IMR-90 (cell line): ENCODE results near the gene AKNA. TPM values are rescaled to one million over a fixed set of nuclear protein-coding genes. Genes with fewer than 3 reads are reported as not detected.

Experiments used
- ATAC-seq: fragments of 200-7000 bp; cut with Tn5 transposase; 2 replicates; pipeline ENCODE4 v1.9.1; 2020; ENCODE audit warnings: low read depth, mild to moderate bottlenecking, moderate library complexity
- BruUV-seq: library from RNA; stranded (reverse); fragments of 400-500 nt; replicated peaks from 2 replicates; lab custom pipeline; 2021; lab: Mats Ljungman, UMichigan
- CTCF ChIA-PET: fragments of 300-600 bp; formaldehyde crosslinking; extraction: SDS; loops from one replicate; lab custom pipeline; 2021; ENCODE audit warnings: antibody characterized with exemption; lab: Yijun Ruan, JAX
- POLR2A ChIA-PET: fragments of 300-600 bp; sonication (Branson Sonifier 250); formaldehyde crosslinking; loops from one replicate; lab custom pipeline; 2022; ENCODE audit warnings: antibody characterized with exemption; ENCODE audit not compliant: unreplicated experiment; lab: Charles Lee
- DNase-seq: peaks from one replicate; pipeline ENCODE4 v3.0.0; 2013
- H2AFZ ChIP-seq: replicated peaks from 2 replicates; pipeline ENCODE3; 2013; ENCODE audit warnings: low read length, mild to moderate bottlenecking; ENCODE audit not compliant: poor library complexity
- H2AK5ac ChIP-seq: 2 replicates; pipeline ENCODE4 v1.6.1; 2013; ENCODE audit warnings: low read depth, low read length, inconsistent platforms
- H2AK9ac ChIP-seq: replicated peaks from 2 replicates; pipeline ENCODE3; 2013; ENCODE audit warnings: mild to moderate bottlenecking, low read depth, low read length, moderate library complexity; ENCODE audit not compliant: poor library complexity
- H2BK120ac ChIP-seq: 2 replicates; pipeline ENCODE4 v1.6.1; 2013; ENCODE audit warnings: low read depth, low read length, inconsistent platforms
- H2BK15ac ChIP-seq: 3 replicates; pipeline ENCODE4 v1.6.1; 2013; ENCODE audit warnings: low read depth, low read length, inconsistent platforms
- H2BK20ac ChIP-seq: 2 replicates; pipeline ENCODE4 v1.6.1; 2013; ENCODE audit warnings: low read depth, mild to moderate bottlenecking, inconsistent platforms, low read length, moderate library complexity
- H2BK5ac ChIP-seq: 2 replicates; pipeline ENCODE4 v1.6.1; 2013; ENCODE audit warnings: mild to moderate bottlenecking, low read depth, low read length, inconsistent platforms; ENCODE audit not compliant: poor library complexity, severe bottlenecking
- H3K14ac ChIP-seq: replicated peaks from 2 replicates; pipeline ENCODE4 v1.6.1; 2013; ENCODE audit warnings: low read depth, low read length, inconsistent platforms
- H3K18ac ChIP-seq: 2 replicates; pipeline ENCODE4 v1.6.1; 2013; ENCODE audit warnings: low read depth, low read length, control low read depth
- H3K23ac ChIP-seq: 2 replicates; pipeline ENCODE4 v1.6.1; 2013; ENCODE audit warnings: low read depth, low read length, inconsistent platforms
- H3K27ac ChIP-seq: 2 replicates; pipeline ENCODE4 v1.5.1; 2013; ENCODE audit warnings: mild to moderate bottlenecking, control low read depth, low read length; ENCODE audit not compliant: insufficient read depth
- H3K27me3 ChIP-seq: 2 replicates; pipeline ENCODE4 v1.6.1; 2013; ENCODE audit warnings: low read length; ENCODE audit not compliant: control insufficient read depth, insufficient read depth
- H3K36me3 ChIP-seq: 2 replicates; pipeline ENCODE4 v1.6.1; 2013; ENCODE audit warnings: low read length, mixed read lengths; ENCODE audit not compliant: control insufficient read depth, insufficient read depth
- H3K4ac ChIP-seq: 2 replicates; pipeline ENCODE4 v1.6.1; 2013; ENCODE audit warnings: low read depth, low read length, inconsistent platforms
- H3K4me1 ChIP-seq: 2 replicates; pipeline ENCODE4 v1.6.1; 2013; ENCODE audit warnings: low read length, mixed read lengths; ENCODE audit not compliant: control insufficient read depth, insufficient read depth
- H3K4me2 ChIP-seq: 2 replicates; pipeline ENCODE4 v1.6.1; 2013; ENCODE audit warnings: low read depth, mild to moderate bottlenecking, control low read depth, low read length, moderate library complexity
- H3K4me3 ChIP-seq: 2 replicates; pipeline ENCODE4 v1.5.1; 2013; ENCODE audit warnings: low read depth, mild to moderate bottlenecking, control low read depth, low read length, moderate library complexity; ENCODE audit not compliant: insufficient read depth
- H3K56ac ChIP-seq: 2 replicates; pipeline ENCODE4 v1.6.1; 2013; ENCODE audit warnings: low read length, inconsistent platforms; ENCODE audit not compliant: insufficient read depth; ENCODE audit errors: extremely low read depth
- H3K79me1 ChIP-seq, 2 experiments: 2 replicates each; pipeline ENCODE4 v1.6.1; 2013; ENCODE audit warnings: low read length in 2 of 2, inconsistent platforms in 1 of 2, low read depth in 1 of 2
- H3K9ac ChIP-seq: 2 replicates; pipeline ENCODE4 v1.6.1; 2013; ENCODE audit warnings: low read depth, low read length, control low read depth
- H3K9me1 ChIP-seq: 2 replicates; pipeline ENCODE4 v1.6.1; 2013; ENCODE audit warnings: low read length, inconsistent platforms; ENCODE audit not compliant: insufficient read depth
- H3K9me3 ChIP-seq: 2 replicates; pipeline ENCODE4 v1.6.1; 2013; ENCODE audit warnings: low read length; ENCODE audit not compliant: control insufficient read depth, insufficient read depth
- H4K20me1 ChIP-seq: 2 replicates; pipeline ENCODE4 v1.6.1; 2013; ENCODE audit warnings: low read length, inconsistent platforms; ENCODE audit not compliant: insufficient read depth
- H4K5ac ChIP-seq: 2 replicates; pipeline ENCODE4 v1.6.1; 2013; ENCODE audit warnings: mild to moderate bottlenecking, low read depth, low read length, control low read depth
- H4K8ac ChIP-seq, 2 experiments: 2 replicates each; pipeline ENCODE4 v1.6.1; 2013; ENCODE audit warnings: low read depth in 2 of 2, low read length in 2 of 2, control low read depth in 1 of 2, inconsistent platforms in 1 of 2
- H4K91ac ChIP-seq: 2 replicates; pipeline ENCODE4 v1.6.1; 2013; ENCODE audit warnings: low read depth, low read length, inconsistent platforms; ENCODE audit not compliant: insufficient read depth
- CEBPB ChIP-seq: IDR thresholded peaks from 2 replicates; pipeline ENCODE4 v1.6.1; 2012; ENCODE audit warnings: low read depth, low read length, improper control_type of control experiment
- FOS ChIP-seq: fragments of 150-350 bp; IDR thresholded peaks from 2 replicates; pipeline ENCODE4 v1.6.1; 2016; ENCODE audit warnings: low read depth, low read length
- RAD21 ChIP-seq: IDR thresholded peaks from 2 replicates; pipeline ENCODE4 v1.6.1; 2012; ENCODE audit warnings: low read length, improper control_type of control experiment
- WGBS, 2 experiments: methylation state at CpG; one replicate each; pipeline versions ENCODE4 v1.1.5 to v1.1.7; 2013; ENCODE audit warnings: missing lambda C conversion rate in 2 of 2; ENCODE audit not compliant: insufficient read length in 1 of 2; ENCODE audit errors: extremely low coverage in 2 of 2; 5-methylcytosine and 5-hydroxymethylcytosine counted together
- dilution Hi-C: fragments of 300-500 bp; cut with HindIII; formaldehyde crosslinking; loops from one replicate; pipeline ENCODE4 v1.14.3; 2018; ENCODE audit warnings: low sequenced_read_pairs; ENCODE audit not compliant: unreplicated experiment
- in situ Hi-C: fragments of 300-500 bp; cut with MboI; formaldehyde crosslinking; loops from 3 replicates; pipeline ENCODE4 v1.14.3; 2019; ENCODE audit warnings: low sequenced_read_pairs, inconsistent platforms, mixed read lengths
- intact Hi-C: fragments of 100-400 bp; cut with micrococcal nuclease; formaldehyde crosslinking; loops from 2 replicates; pipeline ENCODE4 v1.10.0; 2022
- polyA plus RNA-seq, 3 experiments: library from polyadenylated mRNA; depleted of rRNA; stranded (reverse); fragments of >200 nt; gene quantifications; 2 replicates each; pipeline ENCODE4 v1.2.3, GENCODE V29; 2012; ENCODE audit warnings: low replicate concordance in 1 of 3
- total RNA-seq: library from RNA; depleted of rRNA; stranded (reverse); fragments of >200 nt; gene quantifications from 2 replicates; pipeline ENCODE4 v1.2.3, GENCODE V29; 2012
- TF ChIP-seq, protein P1 (sequence below): conservative IDR thresholded peaks from 2 replicates; pipeline ENCODE4 v1.5.1; 2012; ENCODE audit warnings: mild to moderate bottlenecking, low read depth, low read length, improper control_type of control experiment

The AKNA gene
- total and polyA plus RNA-seq, 2 of the 4 experiments (the other 2 are of a cell fraction) = 2.7 to 7.3 TPM

DNA sequence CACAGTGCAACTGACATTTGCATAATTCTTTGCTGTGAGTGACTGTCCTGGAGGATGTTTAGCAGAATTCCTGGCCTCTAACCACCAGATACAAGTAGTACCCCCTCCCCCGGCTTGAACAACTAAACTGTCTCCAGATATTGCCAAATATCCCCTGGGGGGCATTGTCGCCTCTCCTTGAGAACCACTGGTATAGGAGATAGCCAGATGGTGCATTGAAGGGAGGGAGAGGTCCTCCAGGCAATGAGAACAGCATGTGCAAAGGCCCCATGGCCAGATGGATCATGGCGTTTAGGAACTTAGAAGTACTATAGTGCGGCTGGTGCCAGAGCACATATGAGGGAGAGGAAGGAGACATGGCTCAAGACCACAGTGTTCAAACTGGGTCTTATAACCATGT, 83.8 kb downstream of the AKNA start:
- no peak overlapping the region for H3K14ac ChIP-seq
- H4K8ac ChIP-seq = no peak overlapping the region
- H2BK15ac ChIP-seq = no peak overlapping the region
- no peaks in the 10 kb centered on the region for H3K9me1 ChIP-seq
- dilution Hi-C loops = no loop called here
- no peak overlapping the region for H3K9ac ChIP-seq
- no peak for ATAC-seq
- no peak overlapping the region for H3K23ac ChIP-seq
- no peaks in the 10 kb centered on the region for H3K79me1 ChIP-seq
- peaks cover 3% of the 10 kb centered on the region; the same call in 1 of the 2 replicates for H3K4me1 ChIP-seq
- in situ Hi-C loops = no loop called here
- no peak overlapping the region for H3K18ac ChIP-seq
- no peak overlapping the region for H2BK5ac ChIP-seq
- ChIA-PET POLR2A (no interaction called here), CTCF (interaction anchor here (1.1 kb wide), 1 partner anchor 196 kb away, joined by 3 read pairs; no protein-coding TSS in a partner anchor)
- H3K4me2 ChIP-seq = no peak overlapping the region
- no peak overlapping the region for H3K27ac ChIP-seq
- no peaks in the 10 kb centered on the region for H4K20me1 ChIP-seq
- H2BK120ac ChIP-seq = no peak overlapping the region
- H2BK20ac ChIP-seq = no peak overlapping the region
- no peak overlapping the region for H3K56ac ChIP-seq
- intact Hi-C loops = no loop called here
- DNase-seq = no peak
- TF ChIP-seq CEBPB = no peak
- TF ChIP-seq, protein P1, sequence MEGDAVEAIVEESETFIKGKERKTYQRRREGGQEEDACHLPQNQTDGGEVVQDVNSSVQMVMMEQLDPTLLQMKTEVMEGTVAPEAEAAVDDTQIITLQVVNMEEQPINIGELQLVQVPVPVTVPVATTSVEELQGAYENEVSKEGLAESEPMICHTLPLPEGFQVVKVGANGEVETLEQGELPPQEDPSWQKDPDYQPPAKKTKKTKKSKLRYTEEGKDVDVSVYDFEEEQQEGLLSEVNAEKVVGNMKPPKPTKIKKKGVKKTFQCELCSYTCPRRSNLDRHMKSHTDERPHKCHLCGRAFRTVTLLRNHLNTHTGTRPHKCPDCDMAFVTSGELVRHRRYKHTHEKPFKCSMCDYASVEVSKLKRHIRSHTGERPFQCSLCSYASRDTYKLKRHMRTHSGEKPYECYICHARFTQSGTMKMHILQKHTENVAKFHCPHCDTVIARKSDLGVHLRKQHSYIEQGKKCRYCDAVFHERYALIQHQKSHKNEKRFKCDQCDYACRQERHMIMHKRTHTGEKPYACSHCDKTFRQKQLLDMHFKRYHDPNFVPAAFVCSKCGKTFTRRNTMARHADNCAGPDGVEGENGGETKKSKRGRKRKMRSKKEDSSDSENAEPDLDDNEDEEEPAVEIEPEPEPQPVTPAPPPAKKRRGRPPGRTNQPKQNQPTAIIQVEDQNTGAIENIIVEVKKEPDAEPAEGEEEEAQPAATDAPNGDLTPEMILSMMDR = no peak
- TF ChIP-seq RAD21 = no peak
- TF ChIP-seq FOS = no peak
- no TSS peak for BruUV-seq
- H2AK5ac ChIP-seq = no peak overlapping the region
- no peak overlapping the region for H3K4me3 ChIP-seq
- WGBS, 2 experiments = 83% methylated on average over 2 of the region's 4 CpGs; no CpG with 5 or more reads in 1 of the 2 experiments
- H3K9me3 ChIP-seq = no peaks in the 10 kb centered on the region
- no peak overlapping the region for H2AK9ac ChIP-seq
- H4K91ac ChIP-seq = no peak overlapping the region
- no peak overlapping the region for H3K4ac ChIP-seq
- no peaks in the 10 kb centered on the region for H3K27me3 ChIP-seq
- H2AFZ ChIP-seq = no peak overlapping the region
- no peak overlapping the region for H4K5ac ChIP-seq
- H3K36me3 ChIP-seq = peaks cover 27% of the 10 kb centered on the region
